C4-2B (cell line): ENCODE results near the gene NISCH.

Experiments
- CTCF ChIP-seq: fragments of 450-650 bp; conservative IDR thresholded peaks from 2 replicates; pipeline ENCODE4 v1.5.1; 2017; ENCODE audit warnings: mild to moderate bottlenecking
- ZFX ChIP-seq: fragments of 450-650 bp; IDR thresholded peaks from 2 replicates; pipeline ENCODE4 v1.6.1; 2017

GRCh38 chr3:52458770-52459545, 3.6 kb downstream of the NISCH start:
- TF ChIP-seq CTCF (no peak), ZFX (no peak)
